Suppressor macrophage treated with lipopolysaccharide for 4 hours (primary cell): ENCODE measurements around the gene PCED1B.
A peak's percentile ranks its signal among the peaks of the same experiment; 100 is the strongest.
"Not testable (repeated sequence)": the region's sequence is repeated elsewhere in the genome, so short reads cannot be mapped to it uniquely, and the experiment has no call there.

Experiments
- DNase-seq: peaks from one replicate; pipeline ENCODE4 v3.0.0-alpha.2; 2020

Gene PCED1B

DNA sequence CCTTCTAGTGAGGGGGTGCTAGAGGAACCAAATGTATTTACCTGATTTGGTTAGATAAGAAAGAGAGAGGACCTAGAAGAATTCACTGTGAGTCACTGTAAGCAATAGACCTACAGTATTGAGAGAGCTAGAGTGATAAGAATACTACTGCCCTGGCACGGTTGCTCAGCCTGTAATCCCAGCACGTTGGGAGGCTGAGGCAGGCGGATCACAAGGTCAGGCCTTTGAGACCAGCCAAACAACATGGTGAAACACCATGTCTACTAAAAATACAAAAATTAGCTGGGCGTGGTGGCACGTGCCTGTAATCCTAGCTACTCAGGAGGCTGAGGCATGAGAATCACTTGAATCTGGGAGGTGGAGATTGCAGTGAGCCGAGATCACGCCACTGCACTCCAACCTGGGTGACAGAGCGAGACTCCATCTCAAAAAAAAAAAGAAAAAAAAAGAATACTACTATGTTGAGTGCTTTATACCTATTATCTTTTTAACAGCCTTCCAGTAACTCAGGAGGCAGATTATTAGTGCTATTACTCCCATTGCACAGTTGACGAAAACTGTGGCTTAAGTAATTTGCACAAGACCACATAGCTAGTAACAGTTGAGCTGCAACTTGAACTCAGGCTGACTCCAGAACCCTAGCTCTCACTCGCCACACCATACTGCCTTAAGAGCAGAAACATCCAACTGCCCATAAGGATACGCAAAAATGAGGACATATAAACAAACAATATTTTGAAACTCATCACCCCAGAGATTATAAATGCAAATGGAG is 102.9 kb downstream of the PCED1B start:
- not testable (repeated sequence) for DNase-seq

DNA sequence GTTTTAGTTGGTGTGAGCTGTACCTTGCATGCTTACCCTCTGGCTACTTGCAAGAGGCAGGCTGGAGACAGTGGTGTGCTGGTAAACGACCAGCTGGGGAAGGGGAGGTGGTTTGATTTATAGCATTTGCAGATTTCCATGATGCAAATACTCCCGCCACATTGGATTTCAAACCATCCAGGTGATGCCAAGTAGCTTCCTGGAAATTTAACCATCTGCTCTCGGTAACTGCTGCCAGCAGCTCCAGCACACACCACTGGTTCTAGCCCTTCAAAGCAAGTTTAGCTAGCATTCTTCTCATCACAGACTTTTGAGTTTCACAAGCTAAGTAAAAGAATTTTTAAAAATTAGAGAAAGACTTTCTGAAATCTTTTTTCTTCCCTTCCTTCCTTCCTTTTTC is 104.8 kb downstream of the PCED1B start:
- DNase-seq = no peak

DNA sequence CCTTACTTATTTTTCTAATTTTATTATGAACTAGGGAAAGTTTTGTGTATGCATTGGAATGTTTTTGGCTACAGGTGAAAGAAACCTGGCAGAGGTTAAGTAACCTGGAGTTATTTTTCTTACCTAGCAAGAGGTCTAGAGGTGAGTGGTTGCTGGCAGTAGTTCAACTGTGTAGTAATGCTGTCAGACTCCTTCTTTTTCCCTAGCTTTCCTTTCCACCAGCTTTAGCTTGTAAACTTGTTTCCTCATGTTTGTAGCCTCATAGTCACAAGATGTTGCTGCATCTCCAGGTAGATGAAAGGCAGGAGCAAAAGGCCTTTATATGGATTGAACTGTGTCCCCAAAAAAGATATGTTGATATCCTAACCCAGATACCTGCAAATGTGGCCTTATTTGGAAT is 105.4 kb downstream of the PCED1B start:
- DNase-seq = no peak

DNA sequence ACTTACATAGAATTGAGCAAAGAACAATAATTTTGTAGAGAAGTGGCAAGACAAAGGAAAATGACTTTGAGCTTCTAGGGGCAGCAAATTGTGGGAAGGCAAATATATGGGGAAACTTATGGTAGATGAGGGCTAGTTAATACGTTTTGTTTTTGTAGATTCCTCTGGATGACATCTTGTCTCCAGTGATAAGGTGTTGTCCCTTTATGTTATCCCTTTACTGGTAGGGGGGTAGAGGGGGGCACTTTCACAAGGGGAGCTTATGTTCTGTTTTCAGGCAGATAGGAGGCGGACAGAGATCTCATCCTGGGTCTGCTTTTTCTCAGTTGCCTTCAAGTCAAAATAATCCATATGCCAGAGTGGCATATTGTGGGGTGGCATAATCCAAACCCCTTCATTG is 106.8 kb downstream of the PCED1B start:
- DNase-seq = no peak

DNA sequence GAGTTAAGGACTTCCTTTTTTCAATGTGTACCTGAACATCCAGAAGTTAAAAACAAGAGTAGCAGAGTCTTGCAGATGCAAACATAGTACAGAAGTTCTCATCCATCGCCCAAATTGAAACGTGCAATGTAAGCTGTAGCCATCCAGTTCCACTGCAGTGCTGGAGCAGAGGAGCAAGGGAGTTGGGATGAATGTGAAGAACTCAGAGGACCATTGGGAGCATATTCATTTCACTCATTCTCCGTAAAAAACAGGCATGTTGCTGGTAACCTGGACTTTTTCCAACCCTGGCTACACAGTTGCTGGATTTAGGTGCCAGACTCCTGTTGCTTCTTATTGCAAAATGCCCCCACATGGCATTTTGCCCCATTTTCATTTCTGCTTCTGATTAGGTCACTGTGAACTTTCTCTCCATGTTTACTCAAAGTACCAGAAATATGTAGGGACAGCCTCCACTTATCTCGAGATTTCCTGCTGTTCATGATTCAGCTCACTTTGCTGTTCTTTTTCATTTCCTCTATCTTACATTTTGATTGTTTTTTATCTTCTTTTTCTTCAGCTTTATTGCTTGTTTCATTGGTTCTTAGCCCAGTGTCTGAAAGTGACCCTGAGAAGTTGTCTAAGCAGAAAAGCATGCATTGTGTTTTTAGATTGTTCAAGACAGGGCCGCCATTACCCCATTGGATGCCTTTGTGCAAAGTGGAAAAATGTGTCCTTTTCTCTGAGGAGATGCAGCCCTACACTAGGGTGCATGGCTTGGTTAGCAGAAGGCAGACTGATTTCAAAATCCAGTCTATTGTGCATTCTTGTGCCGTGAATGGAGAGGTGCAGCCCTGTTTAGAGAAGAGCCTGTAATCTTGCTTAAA is 109.4 kb downstream of the PCED1B start:
- DNase-seq = peak; percentile 67

DNA sequence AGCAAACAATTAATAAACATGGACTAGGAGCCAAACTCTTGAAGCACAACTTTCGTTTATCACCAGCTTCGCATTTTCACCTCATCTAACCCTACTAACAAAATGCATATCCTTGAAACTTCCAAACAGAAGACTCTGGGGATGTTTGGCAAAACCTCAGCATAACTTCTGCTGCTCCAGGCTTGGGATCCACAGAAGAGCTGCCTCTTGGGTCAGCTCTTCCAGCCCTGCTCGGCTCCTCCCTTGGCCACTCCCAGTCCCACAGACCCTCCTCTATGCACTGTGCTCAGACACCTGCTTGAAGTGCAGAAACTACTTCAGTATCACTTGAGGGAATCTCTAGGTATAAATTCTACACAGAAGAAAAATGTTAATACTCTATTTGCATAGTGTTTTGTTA is 110.3 kb downstream of the PCED1B start:
- DNase-seq = no peak

DNA sequence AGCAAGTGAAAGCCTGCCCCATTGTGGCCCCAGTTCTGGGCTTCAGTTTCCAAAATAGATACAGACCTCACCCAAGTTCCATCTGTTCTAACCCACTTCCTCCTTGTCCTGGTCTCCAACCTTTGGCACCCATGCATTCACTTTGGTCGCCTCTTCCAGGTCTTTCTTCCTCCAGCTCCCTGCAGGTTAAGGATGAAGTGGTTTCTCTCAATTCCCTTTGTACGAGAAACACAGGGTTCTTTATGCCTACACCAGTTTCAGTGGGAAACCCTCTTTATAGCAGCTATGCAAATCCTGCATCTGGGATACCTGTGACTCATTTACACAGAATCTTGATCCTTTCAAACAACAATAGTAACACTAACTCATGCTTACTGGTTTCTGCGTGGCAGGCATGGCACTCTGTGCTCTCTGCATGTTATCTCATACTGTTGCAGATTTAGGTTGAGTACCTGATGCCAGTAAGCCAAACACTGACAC is 110.9 kb downstream of the PCED1B start:
- DNase-seq = no peak

DNA sequence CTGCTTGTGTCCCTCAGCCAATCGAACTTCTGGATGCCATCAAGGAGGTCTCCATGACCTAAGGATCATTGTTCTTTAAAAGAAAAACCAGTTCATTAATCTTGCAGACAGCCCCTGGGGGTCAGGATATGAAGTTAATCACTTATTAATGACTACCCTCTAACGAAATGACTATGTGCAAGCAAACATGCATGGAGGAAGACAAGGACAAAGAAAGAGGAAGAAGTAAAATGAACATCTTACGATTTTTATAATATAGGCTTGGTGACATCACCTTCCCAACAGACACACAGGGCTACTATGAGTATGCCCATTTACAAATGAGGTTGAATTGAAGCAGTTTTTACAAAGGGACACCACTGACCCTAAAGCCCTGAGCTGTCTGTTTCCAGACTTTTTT is 111.5 kb downstream of the PCED1B start:
- DNase-seq = peak; percentile 66

DNA sequence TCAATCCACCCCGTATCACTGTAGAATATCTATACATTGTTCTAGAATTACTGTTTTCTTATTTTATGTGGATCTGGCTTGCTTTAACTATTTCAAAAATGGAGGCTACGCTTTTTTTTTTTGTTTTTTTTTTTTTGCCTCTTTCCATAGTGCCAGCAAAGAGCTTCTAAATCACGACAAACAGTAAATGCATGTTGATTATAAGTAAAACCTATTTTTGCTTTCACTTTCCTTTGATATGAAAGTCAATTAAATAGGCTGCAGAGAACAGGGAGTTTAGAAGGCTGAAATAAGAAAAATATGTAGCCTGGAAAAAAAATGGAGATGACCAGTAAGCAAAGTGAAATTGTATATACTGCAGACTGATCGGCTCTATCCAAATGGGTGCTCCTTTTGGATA is 112.6 kb downstream of the PCED1B start:
- no peak for DNase-seq

DNA sequence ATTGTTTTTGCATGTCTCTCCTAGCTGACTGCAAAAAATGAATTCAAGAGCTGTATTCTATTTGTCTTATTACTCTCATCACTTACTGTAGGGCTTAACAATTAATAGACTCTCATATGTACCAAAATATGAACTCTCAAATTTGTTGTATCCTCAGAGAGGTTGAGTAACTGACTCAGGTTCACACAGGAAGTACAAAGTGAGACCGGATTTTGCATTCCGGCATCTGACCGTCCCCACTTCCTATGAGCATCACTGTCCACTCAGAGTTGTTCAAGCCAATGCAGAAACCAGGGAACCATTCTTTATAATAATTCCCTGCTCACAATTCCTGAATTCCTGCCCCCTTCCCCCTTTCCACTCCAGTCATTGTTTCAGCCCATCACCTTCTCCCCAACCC is 113.6 kb downstream of the PCED1B start:
- DNase-seq = no peak

DNA sequence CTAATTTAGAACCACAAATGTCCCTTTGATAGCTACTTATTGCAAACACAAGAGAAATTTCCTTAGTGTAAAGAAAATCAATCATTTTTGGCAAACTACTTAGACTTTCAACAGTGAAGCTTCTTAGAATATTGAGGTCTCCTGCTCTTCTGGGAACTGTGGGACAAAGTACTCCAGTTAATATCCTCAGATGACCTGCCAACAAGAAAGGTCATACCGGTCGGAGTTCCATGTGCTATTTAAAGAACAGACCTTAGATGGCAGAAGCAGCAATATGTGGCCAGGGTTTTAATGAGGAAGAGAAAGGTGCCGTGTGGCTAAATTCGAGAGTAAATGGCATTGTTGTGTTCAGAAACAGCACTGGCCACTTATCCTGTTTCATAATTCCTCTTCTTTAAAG is 115.1 kb downstream of the PCED1B start:
- no peak for DNase-seq

DNA sequence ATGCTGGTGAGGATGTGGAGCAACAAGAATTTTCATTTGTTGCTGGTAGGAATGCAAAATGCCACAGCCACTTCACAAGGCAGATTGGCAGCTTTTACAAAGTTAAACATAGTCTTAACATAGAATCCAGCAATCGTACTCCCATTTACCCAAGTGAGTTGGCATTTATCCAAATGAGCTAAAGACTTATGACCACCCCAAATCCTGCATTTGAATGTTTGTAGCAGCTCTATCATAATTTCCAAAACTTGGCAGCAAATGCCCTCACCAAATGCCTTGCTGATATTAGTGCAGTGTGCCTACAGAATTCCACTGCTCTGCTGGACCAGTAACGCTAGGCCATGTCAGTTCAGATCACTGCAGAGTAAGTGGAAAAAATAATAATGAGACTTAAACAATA is 121.0 kb downstream of the PCED1B start:
- no peak for DNase-seq

DNA sequence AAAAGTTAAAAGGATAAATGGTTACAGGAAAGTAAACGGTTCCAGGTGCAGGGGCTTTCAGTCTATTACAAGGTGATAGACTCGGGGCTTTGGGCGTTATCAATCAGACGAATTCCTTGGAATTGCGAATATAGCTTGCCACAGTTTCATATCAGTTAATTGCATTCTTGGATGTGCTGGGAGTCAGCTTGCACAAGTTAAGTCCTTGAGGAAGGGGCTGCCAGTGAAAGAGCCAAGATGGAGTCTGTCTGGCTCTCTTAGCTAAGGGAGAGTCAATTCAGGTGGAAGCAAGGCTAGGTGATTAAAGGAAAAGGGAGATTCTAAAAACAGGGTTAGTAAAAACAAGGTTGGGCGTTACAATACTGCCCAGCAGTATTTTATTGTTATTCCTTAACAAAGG is 121.8 kb downstream of the PCED1B start:
- not testable (repeated sequence) for DNase-seq

DNA sequence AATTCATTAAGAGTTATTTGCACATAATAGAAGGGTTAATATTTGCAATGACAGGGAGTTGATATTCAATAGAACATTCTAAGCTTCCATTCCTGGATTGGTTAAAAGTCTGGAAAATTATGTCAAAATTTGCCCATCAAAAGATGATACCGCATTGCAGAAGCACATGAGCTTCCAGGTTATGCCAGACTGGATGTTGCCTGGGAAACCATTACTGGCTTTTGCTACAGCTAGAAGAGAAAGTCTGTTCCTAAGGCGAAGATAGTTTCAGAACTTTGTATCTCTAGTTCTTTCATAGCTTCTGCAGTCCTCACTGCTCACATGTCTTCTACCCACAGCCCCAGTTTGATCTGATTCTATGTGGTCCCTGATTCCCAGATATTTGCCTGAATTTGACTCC is 122.8 kb downstream of the PCED1B start:
- no peak for DNase-seq

DNA sequence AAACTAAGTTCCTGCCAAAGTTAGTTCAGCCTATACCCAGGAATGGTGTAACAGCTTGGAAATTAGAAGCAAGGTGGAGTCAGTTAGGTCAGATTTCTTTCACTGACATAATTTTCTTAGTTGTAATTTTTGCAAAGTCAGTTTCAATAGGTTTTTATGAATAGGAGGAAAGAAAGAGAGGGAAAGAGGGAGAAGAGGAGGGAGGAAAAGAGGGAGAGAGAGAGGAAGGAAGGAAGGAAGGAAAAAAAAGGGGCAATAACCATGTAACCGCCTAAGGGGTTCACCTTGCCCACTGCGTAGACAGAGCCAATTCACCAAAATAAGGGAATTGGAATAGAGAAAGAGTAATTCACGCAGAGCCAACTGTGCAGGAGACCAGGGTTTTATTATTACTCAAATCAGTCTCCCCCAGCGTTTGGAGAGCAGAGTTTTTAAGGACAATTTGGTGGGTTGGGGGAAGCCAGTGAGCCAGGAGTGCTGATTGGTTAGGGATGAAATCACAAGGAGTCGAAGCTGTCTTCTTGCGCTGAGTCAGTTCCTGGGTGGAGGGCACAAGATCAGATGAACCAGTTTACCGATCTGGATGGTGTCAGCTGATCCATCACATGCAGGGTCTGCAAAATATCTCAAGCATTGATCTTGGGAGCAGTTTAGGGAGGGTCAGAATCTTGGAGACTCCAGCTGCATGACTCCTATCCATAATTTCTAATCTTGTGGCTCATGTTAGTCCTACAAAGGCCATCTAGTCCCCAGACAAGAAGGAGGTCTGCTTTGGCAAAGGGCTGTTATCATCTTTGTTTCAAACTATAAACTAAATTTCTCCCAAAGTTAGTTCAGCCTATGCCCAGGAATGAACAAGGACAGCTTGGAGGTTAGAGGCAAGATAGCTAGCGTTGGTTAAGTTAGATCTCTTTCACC is 126.4 kb downstream of the PCED1B start:
- DNase-seq = no peak

DNA sequence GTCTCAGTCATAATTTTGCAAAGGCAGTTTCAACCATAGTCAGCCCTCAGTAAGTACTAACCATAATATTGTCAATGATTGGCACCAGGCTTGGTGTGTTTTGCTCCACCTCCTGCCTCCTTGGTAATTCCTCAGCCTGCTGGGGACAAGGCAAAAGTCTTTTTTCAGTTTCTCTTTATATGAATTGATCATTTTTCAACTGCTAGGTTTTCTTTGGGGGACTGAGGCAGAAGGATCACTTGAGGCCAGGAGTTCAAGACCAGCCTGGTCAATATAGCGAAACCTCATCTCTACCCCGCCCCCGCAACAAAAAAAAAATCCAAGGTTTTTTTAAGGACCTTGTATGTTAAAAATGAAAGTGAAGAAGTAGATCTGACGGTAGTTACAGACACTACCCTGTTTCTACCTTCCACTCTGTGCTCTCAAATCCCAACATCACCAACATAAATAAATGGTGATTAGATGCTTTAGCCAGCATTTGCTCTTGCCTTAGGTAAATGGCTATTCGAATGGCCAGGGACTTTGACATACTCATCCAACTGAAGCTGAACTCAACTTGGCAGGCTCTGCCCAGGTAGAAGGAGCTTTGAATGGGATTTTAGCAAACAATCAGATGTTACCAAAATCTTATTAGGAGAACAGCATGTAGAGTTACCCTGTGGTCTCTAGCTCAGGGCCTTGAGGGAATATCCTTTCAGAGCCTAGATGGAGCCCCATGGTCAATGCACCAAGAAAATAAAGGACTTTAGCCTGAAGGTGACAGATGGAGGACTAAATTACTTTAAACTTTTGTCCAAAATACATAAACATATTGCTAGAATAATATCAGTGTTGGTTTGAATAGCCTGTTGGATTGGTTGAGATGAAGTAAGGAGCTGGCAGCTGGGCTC is 127.3 kb downstream of the PCED1B start:
- no peak for DNase-seq

DNA sequence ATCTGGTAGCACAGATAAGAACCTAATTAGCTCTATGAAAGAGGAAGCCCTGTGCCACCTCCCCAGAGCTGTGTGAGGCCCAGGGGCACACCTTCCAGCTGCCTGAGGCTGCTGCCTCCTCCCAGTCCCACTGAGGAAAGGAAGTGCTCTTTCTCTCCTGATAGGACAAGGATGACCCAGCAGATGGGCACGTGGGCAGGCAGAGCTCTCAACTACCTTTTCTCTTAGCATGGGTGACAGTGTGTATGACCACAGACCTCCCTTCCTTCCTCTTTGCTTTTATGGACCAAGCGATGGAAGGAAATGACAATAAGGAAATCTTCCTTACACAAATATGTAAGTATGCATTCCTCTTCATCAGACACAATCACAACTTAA is 127.9 kb downstream of the PCED1B start:
- DNase-seq = peak; percentile 48

DNA sequence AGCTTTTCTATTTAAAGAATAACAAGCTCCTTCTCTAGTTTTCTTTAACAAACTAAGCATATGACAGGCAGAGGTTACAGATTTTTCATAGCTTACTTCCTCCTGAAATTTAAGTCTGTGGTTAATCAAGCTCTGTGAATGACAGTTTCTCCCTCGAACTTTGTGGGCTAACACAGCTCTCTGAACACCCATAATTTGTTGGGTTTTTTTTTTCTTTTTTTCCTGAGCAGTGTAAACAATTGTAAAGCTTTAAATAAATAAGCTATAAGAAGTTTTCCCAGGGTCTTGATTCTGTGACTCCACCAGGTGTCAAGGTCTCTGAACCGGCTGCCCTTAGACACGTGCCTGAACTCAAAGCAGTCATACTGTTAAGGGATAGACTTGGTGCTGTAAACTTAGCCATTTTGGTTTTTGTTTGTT is 128.4 kb downstream of the PCED1B start:
- DNase-seq = no peak

DNA sequence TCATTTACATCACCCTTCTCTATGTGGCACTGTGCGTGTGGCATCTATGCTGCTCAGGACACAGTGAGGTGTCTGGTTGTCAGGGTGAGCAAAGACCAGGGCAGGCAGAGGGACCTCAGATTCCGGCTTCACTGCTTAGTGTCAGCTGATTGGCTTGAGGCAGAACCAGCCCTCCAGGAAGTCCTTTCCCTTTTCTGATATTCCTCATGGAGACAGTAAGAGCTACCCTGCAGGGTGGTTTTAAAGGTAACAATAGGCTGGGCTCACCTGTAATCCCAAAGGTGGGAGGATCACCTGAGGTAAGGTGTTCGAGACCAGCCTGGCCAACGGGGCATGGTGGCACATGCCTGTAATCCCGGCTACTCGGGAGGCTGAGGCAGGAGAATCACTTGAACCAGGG is 129.6 kb downstream of the PCED1B start:
- no peak for DNase-seq

DNA sequence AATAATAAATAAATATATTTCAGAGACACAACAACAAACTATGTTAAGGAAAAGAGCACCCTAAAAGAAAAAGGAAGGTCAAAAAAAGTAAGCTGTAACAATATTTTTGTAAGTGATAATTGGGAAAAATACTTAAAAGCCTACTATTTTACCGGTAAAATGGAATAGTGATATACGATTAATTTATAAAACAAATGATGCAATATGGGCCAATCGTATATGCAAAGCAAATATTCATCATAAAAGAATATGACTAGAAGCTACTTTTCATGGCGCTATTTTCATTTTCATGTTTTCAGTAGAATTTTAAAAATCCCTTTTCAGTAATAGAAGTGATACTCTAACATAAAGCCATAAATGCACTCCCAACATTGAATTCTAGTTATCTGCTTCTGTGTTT is 131.4 kb downstream of the PCED1B start:
- DNase-seq = no peak

DNA sequence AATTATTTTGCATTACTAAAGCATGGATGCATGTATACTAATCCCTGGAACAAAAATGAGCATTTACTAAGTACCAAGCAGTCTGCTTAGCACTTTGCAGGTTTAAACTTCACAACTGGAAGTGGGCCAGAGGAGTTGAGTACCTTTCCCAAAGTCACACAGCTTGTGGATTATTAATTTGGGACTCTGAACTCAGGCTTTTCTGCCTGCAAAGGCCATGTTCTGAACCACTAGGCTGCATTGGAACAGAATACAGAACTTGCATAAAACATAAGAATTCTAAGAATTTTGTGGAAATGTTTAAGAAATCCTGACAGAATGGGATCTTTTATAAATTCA is 133.2 kb downstream of the PCED1B start:
- no peak for DNase-seq

DNA sequence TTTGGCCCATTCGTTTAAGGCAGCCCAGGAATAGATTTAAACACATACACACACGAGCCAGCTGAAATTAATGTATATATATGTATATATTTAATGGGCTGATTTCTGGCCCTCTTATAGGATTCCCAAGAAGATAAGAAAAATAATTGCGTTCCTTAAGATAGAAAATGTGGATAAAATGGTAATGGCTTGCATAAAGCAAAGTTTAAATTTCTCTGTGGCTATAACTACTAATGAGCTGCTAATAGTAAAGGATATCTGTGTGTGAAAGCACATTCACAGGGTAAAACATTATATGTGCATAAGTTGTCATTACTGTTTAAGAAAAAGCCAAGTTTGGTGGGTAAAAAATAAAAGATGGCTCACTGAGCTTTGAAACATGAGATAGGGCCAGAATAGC is 134.0 kb downstream of the PCED1B start:
- no peak for DNase-seq
